Prostate gland (tissue), 2 donors: Measurements from ENCODE around the gene DIS3L2.
"Not testable (repeated sequence)": the region's sequence is repeated elsewhere in the genome, so short reads cannot be mapped to it uniquely, and the experiment has no call there.

Source experiments
- CTCF ChIP-seq, 4 experiments: fragments of 200-600 bp in 2 of 4; fragments of 450-650 bp in 2 of 4; sonication (generic) in 2 of 4; IDR thresholded peaks; 1 replicate in 3 of 4; 2 replicates in 1 of 4; pipeline ENCODE4 v1.5.1; 2016 to 2019; ENCODE audit warnings: antibody characterized with exemption in 4 of 4, mild to moderate bottlenecking in 2 of 4, moderate library complexity in 2 of 4
- POLR2A ChIP-seq: fragments of 450-650 bp; IDR thresholded peaks from one replicate; pipeline ENCODE4 v1.6.1; 2016; ENCODE audit warnings: antibody characterized with exemption, mild to moderate bottlenecking

GRCh38 chr2:232115728-232116361 lies 154.3 kb downstream of the DIS3L2 start:
- not testable (repeated sequence) for TF ChIP-seq CTCF (IDR thresholded peaks at IDR 0.05); POLR2A
